HG03135 (cell line): Measurements from ENCODE around the gene VPS37B.
"Not testable (repeated sequence)": the region's sequence is repeated elsewhere in the genome, so short reads cannot be mapped to it uniquely, and the experiment has no call there.

Experiments
- ATAC-seq: cut with Tn5 transposase; IDR thresholded peaks from one replicate; pipeline ENCODE4 v1.9.1; 2021; ENCODE audit warnings: mild to moderate bottlenecking, moderate library complexity; ENCODE audit not compliant: unreplicated experiment

VPS37B gene

DNA sequence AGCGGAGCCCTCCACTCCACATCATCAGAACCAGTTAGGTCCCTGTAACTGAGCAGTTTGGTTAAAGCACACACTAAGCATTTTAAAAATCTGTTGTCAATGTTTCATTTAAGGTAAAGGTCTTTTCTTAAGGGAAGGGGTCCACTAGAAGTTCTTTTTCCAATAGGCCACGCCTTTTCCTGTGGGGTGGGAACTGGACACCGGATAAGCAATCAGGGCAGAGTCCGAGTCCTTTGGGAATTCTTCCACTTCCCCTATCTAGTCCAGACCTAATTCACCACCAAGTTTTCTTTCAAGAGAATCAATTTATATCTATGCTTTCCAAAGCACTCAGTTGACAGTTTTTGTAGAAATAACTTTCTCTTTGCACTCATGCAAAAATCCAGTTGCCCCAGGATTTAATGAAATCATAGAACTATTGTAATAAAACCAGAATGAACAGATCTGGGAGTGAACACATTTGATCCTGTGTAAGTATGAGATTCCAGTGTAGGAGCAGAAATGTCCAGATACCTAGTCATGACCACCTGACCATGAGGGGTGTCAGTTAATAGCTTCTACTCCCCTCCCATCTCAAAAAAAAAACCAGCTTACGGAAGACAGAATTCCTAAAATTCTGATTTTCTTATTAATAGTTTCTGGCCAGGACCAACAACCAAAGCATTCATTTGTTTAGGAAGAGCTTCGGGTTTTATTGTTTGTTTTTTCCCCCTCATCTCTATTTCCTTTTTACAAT, 11.7 kb downstream of the VPS37B start:
- no peak for ATAC-seq

DNA sequence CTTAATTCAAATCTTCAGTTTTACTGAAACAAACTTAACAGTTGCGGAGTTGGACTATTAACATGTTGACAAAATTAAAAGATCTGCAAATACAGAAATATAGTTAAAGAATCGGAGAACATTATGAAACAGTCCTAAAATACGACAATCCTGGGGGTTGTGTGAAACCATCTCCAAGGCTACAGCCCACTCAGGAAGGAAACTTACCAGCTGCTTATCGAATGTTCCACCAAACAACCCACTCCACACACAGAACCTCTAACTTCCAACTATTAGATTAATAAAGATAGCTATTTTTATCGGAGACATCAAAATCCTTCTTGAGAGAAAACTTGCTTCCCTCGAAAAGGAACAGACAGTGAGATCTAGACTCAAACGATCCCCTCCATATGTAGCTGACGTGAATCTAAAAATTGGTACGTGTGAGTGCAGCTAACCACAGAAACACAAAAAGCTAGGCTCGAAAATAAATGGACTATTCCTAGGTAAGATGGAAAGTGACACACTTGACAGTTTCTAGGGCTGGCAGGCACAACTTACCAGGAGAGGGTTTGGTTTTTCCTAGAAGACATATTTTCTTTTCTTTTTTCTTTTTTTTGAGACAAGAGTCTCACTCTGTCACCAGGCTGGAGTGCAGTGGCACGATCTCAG, 12.9 kb downstream of the VPS37B start:
- ATAC-seq = no peak

DNA sequence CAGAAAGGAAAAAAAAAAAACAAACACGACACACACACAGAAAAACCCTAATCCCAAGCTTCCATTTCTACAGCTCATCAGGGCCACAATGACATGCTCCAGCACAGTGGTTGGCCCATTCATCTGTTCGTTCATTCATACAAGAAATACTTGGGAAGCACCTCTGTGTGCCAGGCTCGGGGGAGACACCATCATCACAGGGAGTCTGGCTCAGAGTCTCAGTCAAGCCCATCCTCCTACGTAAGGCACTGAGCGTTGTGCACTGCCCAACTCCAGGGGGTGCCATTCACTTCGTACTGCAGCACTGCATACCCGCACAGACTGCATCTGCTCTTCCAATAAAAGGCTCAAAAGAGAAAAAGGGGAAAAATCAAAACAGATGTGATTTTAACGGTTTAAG, 15.3 kb downstream of the VPS37B start:
- no peak for ATAC-seq

DNA sequence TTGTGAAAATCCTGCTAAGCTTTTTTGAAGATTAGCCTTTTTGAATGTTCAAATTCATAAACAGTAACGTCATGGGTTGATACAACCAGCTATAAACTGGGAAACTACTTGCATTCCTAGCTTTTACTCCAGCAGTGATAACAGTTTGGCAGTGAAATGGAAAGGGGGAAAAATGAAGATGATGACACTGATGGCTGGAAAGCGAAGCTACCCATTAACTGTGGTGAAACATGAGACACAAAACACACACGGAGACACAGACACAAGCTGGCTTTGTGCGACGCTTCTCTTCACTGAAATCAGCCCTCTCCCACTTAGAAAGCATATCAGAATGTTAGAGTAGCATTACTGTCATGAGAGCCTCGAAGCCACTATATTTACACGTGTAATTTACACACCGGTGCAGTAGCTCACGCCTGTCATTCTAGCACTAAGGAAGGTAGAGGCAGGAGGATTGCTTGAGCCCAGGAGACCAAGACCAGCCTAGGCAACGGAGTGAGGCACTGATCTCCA, 15.7 kb downstream of the VPS37B start:
- ATAC-seq = no peak

DNA sequence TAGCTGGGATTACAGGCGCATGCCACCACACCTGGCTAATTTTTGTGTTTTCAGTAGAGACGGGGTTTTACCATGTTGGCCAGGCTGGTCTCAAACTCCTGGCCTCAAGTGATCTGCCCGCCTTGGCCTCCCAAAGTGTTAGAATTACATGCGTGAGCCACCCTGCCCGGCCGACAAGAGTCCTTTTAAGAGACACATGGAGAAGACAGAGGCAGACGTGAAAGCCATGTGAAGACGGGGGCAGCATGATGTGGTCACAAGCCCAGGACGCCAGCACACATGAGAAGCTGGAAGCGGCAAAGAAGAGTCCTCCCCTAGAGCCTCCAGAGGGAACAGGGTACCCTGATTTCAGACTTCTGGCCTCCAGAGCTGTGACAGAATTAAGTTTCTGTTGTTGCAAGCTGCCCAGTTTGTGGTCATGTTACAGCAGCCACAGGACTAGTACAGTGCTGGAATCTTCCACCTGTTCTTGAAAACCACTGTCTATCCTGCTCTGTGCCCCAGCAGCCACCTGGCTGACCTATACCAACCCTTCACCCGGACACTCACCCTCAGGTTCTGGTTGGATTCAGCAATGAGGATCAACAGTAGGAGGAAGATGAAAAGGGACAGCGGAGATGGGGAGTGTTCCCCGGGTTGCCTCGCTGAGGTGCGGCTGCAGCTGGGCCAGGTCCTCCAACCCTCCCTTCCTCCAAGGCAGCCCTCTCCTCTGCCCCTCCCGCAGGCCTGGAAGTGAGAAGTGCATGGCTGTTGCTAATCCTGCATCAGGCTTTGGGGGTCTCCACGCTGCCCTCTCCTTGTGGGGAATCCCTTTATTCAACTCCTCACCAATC, 16.9 kb downstream of the VPS37B start:
- ATAC-seq = no peak

DNA sequence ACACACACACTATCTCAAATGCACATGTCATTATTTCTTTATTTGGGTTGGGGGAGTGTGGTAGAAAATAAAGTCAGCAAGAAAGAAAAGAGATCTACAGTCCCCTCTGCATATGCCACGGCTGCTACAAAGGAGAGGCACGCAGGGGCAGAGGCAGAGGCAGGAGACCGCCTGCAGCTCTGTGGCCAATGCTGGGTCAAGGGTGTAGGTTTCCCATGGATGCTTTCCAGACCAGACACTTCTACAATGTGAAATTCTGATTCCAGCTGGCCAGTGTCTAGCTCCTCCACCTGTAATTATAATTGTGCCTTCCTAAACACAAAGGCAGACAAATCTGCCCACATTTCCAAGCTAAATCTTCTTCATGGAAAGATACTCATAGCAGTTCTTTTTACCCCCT, 19.2 kb downstream of the VPS37B start:
- no peak for ATAC-seq

DNA sequence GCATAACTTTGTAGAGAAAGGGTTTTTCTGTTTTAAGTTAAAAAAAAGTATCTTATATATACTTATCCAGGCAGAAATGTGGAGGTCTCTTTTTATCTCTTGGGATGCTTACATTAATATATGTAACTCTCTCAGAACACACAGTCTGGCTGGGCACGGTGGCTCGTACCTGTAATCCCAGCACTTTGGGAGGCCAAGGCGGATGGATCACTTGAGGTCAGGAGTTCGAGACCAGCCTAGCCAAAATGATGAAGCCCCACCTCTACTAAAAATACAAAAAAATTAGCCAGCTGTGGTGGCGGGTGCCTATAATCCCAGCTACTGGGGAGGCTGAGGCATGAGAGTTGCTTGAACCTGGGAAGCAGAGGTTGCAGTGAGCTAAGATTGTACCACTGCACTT, 19.6 kb downstream of the VPS37B start:
- ATAC-seq = not testable (repeated sequence)

DNA sequence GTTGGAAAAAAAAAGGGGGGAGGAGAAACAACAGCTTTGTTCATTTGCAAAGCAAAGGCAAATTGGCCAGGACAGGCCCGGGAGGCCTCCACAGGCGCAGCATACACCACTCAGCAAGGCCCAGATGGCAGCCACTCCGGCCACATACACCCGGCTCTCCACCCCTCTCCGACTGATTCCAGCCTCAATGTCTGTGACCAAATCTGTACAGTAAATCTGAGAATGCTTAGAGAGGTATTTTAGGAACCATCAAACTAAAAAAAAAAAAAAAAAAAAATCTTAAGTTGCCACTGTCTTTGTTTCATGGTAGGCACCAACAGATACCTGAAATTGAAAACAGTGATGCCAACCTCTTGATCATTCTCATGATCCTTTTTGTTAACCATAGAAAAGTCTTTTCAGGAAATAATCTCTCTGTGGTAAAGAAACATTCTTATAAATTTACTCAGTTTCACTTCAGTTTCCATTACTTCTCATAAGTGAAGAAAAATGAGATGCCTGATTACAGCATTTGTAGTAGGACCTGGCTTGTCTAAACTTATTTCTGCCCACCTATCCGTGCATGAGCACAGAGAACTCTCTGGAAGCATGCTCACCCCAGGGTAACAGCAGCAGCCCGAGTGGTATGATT, 20.2 kb downstream of the VPS37B start:
- no peak for ATAC-seq

DNA sequence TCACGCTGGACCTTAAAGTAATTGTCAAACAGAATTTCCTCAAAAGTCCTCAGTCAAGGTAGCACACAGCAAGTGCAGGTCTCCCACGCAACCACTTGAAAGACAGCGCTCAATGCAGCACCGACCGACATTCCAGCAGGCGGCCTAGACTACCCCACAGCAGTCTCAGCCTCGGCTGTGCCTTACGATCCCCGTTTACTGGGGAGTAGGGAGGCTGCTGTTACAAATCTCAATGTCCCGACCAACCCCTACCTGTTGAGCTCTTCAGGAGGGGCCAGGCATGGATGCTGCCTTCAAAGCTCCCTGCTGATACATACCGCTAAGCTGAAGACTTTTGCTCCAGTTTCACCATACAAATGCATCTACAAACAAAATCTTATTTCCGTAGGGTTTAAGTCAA, 21.8 kb downstream of the VPS37B start:
- ATAC-seq = no peak

DNA sequence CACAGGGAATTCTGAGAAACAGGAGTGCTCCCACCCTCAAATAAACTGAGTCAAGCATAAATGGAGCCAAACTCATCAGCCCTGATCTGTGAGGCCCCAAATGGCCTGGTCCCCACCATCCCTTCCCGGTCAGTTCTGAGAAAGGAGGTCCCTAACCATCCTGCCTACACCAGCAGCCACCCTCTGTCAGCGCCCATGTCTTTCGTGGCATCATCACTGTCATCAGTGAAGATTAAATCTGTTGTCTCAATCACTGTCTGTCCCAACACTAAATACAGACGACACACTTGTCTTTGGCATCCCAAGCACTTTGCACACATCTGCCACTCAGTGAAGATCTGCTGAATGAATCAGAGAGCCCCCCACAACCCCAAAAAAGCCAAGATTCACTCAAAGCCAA, 22.4 kb downstream of the VPS37B start:
- ATAC-seq = no peak

DNA sequence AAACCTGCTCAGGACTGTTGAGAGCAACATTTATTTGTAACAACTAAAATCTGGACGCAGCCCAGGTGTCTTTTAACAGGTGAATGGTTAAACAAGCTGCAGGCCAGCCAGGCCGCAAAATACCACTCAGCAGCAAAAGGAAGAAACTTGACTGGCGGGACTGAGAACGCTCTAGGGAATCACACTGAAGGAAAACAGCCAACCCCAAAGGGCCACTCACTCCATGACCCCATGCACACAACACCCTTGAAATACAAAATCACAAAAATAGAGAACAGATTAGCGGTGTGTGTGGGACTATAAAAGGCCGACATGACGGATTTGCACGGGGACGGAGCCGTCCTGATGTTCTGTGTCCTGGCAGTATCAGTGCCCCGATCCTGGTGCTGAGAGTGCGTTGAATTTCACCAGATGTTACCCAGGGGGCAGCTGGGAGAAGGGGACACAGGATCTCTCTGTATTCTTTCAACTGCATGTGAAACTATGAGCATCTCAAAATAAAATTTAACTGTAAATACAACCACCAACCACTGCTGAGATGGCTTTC, 23.0 kb downstream of the VPS37B start:
- ATAC-seq = no peak

DNA sequence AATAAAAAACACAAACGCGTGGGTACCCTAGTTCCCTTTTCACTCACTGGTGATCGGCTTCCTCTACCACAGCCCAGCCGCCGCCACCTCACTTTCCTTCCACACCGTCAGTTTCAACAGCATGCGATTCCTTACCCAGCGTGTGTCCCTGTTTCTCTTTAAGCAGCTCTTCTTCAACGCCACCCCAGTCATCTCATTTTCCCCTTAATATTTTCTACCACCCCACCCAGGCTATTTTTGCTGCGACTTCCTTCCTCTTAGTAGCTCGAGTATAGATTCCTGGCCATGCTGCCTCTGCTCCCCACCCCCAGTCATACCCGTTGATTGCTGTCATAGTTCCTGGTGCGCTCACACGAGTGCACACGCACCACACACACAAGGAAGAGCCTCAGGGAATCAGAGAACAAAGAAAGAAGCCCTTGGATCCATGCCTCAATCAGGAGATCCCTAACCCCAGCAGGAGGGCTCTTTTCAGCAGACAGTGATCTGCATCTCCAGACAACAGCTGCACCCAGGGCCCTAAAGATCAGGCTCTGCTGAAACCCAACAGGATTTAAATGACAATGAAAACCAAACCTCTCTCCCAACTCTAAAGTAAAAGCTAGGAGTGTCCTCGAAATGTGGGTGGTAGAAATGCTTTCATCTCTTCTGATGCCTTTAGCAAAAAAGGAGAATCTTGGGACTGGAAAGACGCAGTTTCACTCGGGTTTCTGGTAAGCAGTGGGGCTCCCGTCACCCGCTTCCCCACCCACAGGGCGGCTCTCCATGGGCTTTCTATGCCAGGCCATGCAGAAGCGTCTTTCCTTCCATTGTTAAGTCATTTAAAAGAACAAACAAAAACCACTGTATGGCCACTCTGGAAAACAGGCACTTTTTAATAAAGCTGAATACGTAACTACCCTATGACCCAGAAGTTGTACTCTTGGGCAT, 23.8 kb downstream of the VPS37B start:
- no peak for ATAC-seq

DNA sequence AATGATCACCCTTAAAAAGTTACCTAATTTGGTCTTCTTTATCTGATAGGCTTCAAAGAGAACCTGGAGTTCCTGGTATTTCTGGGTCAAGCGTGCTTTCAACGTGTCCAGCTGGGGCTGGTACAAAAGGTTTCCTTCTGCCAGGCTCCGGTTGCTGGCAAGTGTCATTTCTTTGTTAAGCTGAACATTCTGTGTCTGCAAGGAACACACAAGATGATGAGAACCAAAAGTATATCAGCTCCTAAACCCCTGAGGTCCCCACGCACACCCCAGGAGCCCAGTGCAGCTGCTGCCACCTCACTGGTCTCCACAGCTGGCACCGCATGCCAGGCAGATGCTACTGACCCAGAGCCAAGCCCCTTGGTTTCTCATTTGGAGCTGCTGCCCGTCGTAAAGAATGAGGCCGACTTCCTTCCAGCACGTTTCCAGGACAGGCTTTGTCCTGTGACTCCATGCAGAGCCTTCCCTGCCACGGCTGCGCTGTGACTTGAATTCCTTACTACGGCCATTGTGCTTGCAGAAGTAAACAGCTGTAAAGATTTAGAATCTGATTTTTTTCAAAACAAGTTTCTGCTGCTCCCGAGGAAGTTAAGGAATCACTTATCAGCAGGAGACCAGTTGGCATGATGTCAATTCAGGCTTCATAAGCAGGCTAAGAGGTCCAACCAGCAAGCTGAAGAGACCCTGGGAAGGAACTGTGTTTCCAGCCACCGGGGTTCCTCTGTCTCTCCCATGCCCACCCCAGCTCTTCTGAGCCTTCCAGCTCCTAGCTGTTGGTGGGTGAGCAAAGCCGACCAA, 24.9 kb downstream of the VPS37B start:
- no peak for ATAC-seq

DNA sequence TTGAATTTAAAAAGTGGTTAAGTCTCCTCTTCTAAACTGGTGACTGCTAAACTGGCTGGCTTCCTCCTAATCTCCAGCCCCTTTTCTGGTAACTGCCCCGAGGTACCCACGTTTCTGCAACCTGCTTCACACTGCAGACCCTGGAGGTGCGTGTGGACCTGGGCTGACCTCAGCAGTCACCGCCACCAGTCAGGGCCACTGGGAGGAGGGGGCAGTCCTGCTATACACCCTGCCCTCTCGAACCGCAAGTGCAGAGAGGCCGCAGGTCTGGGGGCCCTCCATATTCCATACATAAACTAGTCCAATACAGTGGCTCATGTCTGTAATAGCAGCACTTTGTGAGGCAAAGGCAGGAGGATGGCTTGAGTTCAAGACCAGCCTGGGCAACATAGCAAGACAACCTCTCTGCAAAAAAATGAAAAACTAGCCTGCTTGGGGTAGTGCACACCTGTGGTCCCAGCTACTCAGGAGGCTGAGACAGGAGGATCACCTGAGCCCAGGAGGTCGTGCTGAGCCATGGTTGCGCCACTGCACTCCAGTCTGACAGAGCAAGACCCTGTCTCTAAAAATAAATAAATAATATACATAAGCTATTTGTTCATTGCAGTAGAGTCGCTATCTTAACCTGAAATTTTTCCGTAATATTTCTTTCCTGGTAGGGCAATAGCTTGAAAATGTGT, 25.6 kb downstream of the VPS37B start:
- ATAC-seq = no peak

DNA sequence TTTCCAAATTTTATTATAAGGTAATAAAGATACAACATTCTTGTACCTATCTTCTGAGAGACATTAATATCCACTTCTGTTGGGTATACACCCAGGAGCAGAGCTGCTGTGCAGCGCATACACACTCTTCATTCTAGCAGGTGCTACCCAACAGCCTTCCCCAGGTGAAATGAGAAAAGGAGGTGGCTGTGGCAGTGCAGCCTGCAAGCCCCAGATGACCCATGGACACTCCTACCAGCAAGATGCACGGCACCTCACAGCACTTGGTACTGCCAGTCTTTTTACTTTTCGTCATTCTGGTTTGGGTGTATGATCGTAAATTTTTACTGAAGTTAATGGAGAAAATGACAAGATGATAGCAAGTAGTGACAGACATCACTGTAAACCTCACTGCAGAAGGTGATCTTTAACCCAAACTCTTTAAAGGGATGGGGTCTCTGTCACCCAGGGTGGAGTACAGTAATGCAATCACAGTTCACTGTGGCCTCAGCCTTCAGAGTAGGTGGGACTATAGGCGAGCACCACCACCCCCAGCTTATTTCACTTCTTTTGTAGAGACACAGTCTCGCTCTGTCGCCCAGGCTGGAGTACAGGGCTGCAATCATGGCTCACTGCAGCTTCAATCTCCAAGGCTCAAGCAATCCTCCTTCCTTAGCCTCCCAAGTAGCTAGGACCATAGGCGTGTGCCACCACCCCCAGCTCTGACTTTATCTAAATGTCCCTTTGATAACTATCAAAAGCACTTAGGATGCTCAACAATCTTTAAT, 26.5 kb downstream of the VPS37B start:
- ATAC-seq = no peak

DNA sequence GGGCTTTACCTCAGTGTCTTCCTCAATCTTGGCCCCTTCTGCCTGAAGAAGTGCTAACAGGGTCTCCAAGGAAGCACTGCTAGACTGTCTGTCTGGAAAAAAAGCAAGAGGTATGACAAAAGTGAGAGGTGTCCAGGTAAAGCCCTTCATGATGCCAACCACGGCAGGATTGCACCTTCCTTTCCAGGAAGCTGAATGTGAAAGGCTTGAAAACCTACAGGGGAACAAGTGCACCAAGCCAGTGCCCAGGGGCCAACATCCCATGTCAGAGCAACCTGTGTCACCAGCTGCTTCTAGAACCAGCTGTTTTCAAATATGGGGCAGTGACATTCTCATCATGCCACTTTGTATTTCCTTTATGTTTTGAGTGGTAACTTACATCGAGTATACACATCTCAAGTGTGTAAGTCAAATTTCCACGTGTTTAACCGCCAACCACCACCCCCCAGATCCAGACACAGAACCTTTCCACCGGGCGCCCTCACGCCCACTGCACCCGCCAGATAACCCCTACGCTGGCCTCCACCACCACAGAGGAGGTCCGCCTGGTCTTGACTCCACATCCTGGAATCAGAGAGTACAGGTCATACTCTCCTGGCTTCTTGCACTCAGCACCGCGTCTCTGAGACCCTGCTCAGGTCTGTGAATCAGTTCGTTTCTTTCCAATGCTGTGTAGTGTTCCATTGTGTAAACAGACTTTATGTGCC, 27.3 kb downstream of the VPS37B start:
- ATAC-seq = no peak
